Hair follicle dermal papilla cell (primary cell): ENCODE measurements around the gene MICU2. TPM values are rescaled to one million over a fixed set of nuclear protein-coding genes. Genes with fewer than 3 reads are reported as not detected.

Experiments used
- small RNA-seq: library from RNA; depleted of rRNA; stranded (forward); fragments of <200 nt; gene quantifications from one replicate; pipeline ENCODE3, GENCODE V24; 2012
- total RNA-seq: library from RNA; depleted of rRNA; stranded (reverse); fragments of >200 nt; gene quantifications from 2 replicates; pipeline ENCODE4 v1.2.3, GENCODE V29; 2012

The MICU2 gene, protein sequence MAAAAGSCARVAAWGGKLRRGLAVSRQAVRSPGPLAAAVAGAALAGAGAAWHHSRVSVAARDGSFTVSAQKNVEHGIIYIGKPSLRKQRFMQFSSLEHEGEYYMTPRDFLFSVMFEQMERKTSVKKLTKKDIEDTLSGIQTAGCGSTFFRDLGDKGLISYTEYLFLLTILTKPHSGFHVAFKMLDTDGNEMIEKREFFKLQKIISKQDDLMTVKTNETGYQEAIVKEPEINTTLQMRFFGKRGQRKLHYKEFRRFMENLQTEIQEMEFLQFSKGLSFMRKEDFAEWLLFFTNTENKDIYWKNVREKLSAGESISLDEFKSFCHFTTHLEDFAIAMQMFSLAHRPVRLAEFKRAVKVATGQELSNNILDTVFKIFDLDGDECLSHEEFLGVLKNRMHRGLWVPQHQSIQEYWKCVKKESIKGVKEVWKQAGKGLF
- total RNA-seq = 27.7 and 33.9 TPM in 2 replicates

DNA sequence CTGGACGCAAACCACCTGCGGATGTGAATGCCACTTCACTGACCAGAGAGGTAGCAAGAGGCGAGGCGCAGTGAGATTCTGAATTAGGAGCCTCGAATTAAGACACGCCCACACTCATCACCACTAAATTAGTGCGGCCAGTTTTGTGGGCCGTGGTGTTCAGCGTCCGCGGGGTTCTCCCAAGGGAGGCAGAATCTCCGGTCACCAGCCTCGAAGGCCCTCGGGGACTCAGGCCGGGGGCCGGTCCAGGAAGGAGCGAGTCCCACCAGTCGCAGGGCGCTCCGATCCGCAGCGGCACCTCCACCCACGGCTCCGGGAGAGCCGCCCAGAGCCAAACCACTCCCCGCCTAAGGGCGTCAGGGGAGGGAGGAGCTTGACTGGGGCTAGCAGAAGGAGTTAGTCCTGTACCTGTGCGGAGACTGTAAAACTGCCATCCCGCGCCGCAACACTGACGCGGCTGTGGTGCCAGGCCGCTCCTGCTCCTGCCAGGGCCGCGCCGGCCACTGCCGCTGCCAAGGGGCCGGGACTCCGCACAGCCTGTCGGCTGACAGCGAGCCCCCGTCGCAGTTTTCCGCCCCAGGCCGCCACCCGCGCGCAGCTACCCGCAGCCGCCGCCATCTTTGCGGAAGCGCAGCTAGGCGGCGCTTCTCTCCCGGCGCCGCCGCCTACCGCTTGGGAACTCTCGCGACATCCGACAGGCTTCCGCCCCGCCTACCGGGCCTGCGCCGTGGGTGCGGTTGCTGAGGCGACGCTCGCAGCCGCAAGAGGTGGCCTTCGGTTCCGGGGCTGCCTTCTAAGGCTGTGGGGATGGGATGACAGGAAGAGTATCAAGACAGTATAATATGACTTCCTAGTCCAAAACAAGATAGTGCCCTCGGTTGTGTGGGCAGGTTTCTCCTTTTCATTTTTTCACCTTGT is at the start of gene MICU2:
TSS of gene MICU2 (minus strand) at position 640 of the 918 bp plus-strand sequence. CDS start at position 618, 22 bp downstream.

DNA sequence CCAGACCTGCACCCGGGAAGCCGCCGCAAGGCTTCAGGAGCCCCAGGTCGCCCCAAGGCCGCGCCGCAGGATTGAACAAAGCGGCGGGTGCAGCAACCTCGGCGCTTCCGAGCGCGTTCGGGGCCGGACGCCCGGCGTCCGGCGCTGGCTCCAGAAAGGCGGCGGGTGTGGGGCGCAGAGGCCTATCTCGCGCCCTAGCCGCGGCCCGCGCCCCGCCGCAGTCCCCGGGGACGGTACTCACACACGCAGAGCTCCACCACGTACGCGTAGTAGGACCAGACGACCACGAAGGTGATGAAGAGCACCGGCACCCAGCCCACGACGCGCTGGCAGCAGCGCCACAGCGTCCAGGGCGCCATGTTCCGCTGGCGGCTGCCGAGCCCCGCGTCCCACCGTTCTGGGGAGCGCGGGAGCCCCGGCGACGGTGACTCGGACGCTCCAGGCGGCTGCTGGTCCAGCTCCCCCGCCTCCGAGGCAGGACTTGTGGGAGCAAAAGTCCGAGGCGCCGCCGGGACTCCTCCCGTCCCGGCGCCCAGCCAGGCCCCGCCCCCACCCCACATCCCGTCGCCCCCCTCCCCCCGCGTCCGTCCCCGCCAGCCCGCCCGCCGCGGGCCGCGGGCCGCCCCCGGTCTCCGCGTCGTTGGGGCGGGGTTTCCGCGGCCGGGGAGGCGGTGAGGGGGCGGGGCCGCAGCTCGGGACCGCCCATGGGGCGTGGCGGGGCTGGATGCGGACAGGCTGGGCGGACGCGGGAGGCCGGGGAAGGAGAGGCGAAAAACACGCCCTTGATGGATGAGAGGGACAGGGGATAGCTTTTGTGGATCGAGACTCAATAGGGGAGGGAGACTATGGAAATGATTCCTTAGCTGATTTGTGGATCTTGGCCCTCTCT is 144.9 kb downstream of the MICU2 start, which contains the start of gene ZDHHC20:
TSS of gene ZDHHC20 (minus strand) at position 491 of the 889 bp plus-strand sequence. CDS start at position 359, 132 bp downstream.

Small RNA genes lying within 50 kb of the gene (small RNA-seq; reads per million reads assigned to genes)
- gene RNU6-59P = not detected

Other genes starting within 250 kb of the MICU2 start
- gene ZDHHC20, start 144.9 kb downstream of the MICU2 start, total RNA-seq = 108 and 124 TPM in 2 replicates
- gene FGF9, start 66.9 kb upstream of the MICU2 start, total RNA-seq = not detected in 2 replicates